Skeletal muscle tissue (tissue), 4 donors: ENCODE measurements around the gene AMOT. TPM values are rescaled to one million over a fixed set of nuclear protein-coding genes. Genes with fewer than 3 reads are reported as not detected.

Experiments
- H3K27ac ChIP-seq: one replicate; pipeline ENCODE4 v1.7.0; 2013; ENCODE audit warnings: mild to moderate bottlenecking, low read depth, low read length, inconsistent platforms
- H3K27me3 ChIP-seq, 3 donors: one replicate each; pipeline ENCODE4 v1.7.0; 2013; ENCODE audit warnings: low read length in 3 of 3; ENCODE audit not compliant: control insufficient read depth in 3 of 3, insufficient read depth in 3 of 3
- H3K36me3 ChIP-seq, 3 donors: one replicate each; pipeline ENCODE4 v1.7.0; 2013; ENCODE audit warnings: low read length in 3 of 3; ENCODE audit not compliant: control insufficient read depth in 3 of 3, insufficient read depth in 3 of 3
- H3K4me1 ChIP-seq, 3 donors: one replicate each; pipeline ENCODE4 v1.7.0; 2013; ENCODE audit warnings: low read length in 3 of 3, mild to moderate bottlenecking in 3 of 3; ENCODE audit not compliant: control insufficient read depth in 3 of 3, insufficient read depth in 3 of 3
- H3K4me3 ChIP-seq, 3 donors: one replicate each; pipeline ENCODE4 v1.7.0; 2013; ENCODE audit warnings: low read length in 3 of 3
- H3K9ac ChIP-seq, 3 donors: one replicate each; pipeline ENCODE4 v1.7.0; 2013; ENCODE audit warnings: low read length in 3 of 3, mild to moderate bottlenecking in 3 of 3, moderate library complexity in 2 of 3, low read depth in 1 of 3
- H3K9me3 ChIP-seq, 3 donors: one replicate each; pipeline ENCODE4 v1.7.0; 2013; ENCODE audit warnings: low read length in 3 of 3; ENCODE audit not compliant: control insufficient read depth in 3 of 3
- total RNA-seq: library from RNA; depleted of rRNA; stranded (reverse); fragments of >200 nt; gene quantifications from one replicate; pipeline ENCODE4 v1.2.3, GENCODE V29; 2014
- donor health status: Osteomylitis.

AMOT gene
- total RNA-seq, 1 donor from 2014 or later: 30.8 TPM

DNA sequence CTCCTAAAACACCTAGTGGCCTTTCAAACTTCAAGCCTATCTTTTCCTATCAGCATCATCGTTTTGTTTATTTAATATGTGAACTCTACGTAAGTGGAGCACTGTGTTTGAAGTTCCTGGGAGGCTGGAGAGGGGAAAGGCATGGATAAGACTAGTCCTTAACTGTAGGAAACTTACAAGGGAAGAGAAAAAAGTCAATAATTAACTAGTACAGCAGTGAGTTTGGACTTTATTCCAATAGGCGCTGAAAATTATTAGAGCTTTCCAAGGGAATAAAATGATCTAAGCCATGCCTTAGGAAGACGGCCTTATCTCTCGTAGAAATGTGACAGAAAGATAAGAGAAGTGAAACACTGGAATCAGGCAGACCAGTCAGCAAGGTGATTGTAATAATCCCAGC, 55.3 kb downstream of the AMOT start:
- H3K9ac ChIP-seq: no peak overlapping the region
- peaks cover 13 to 24% (median 22%) of the 10 kb centered on the region in 3 donors for H3K4me1 ChIP-seq
- no peak overlapping the region for H3K4me3 ChIP-seq
- peaks cover 4 to 25% (median 9%) of the 10 kb centered on the region in 3 donors for H3K36me3 ChIP-seq
- H3K27ac ChIP-seq: peak overlapping the region; percentile 5
- H3K9me3 ChIP-seq: no peaks in the 10 kb centered on the region
- H3K27me3 ChIP-seq: peaks cover 0 to 2% (median 0%) of the 10 kb centered on the region in 3 donors

- Histone ChIP-seq H3K36me3 (peaks cover 4 to 30% (median 9%) of the 10 kb centered on the region in 3 donors), H3K4me3 (no peak overlapping the region), H3K9ac (no peak overlapping the region), H3K9me3 (no peaks in the 10 kb centered on the region), H3K27me3 (peaks cover 0 to 2% (median 0%) of the 10 kb centered on the region in 3 donors), H3K27ac (no peak overlapping the region), H3K4me1 (peaks cover 12 to 18% (median 15%) of the 10 kb centered on the region in 3 donors)
These were observed 55.9 kb downstream of the AMOT start for GRCh38 chrX:112784692-112785091.

- Histone ChIP-seq H3K27me3 (peaks cover 0 to 6% (median 0%) of the 10 kb centered on the region in 3 donors), H3K4me1 (peaks cover under 1 to 5% (median 2%) of the 10 kb centered on the region in 3 donors), H3K9me3 (no peaks in the 10 kb centered on the region), H3K27ac (no peak overlapping the region), H3K9ac (no peak overlapping the region), H3K4me3 (no peak overlapping the region), H3K36me3 (peaks cover 12 to 45% (median 26%) of the 10 kb centered on the region in 3 donors)
These were observed 61.5 kb downstream of the AMOT start for GRCh38 chrX:112779139-112779538.

DNA sequence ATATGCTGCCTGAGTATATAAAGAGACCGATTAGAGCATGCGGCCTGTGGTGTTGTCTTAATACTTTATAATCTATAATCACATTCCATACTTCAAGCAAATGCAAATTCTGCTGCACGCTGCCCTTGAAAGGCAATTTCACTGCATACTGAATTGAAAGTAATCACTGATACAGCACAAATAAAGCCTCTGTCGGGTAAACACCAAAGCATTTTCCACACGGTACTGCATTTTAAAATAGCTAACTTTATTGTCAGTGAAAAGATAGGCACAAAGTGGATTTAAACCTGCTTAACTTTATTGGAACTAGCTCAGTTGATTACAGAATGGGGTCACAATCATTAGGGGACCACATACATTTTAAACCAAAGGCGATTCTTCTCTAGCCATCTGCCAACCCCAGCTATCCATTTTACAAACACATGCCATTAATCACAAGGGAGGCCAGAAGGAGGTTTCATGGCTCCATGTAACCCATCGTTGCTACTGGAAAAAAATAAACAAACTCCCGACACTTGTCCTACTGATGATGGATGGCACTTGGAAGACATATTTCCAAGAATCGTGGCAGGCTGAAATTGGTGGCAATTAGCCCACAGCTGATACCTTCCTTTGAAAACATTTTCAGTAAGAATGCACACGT, 65.9 kb downstream of the AMOT start:
- Histone ChIP-seq H3K9me3 (no peaks in the 10 kb centered on the region), H3K4me3 (no peak overlapping the region), H3K27ac (no peak overlapping the region), H3K36me3 (peaks cover 12 to 22% (median 17%) of the 10 kb centered on the region in 3 donors), H3K27me3 (peaks cover 0 to 6% (median 0%) of the 10 kb centered on the region in 3 donors), H3K4me1 (no peaks in the 10 kb centered on the region), H3K9ac (no peak overlapping the region)

- Histone ChIP-seq H3K4me3 (no peak overlapping the region), H3K27ac (no peak overlapping the region), H3K27me3 (peaks cover 0 to 3% (median 0%) of the 10 kb centered on the region in 3 donors), H3K9ac (no peak overlapping the region), H3K36me3 (peaks cover 9 to 19% (median 14%) of the 10 kb centered on the region in 3 donors), H3K4me1 (peaks cover 0 to 4% (median 0%) of the 10 kb centered on the region in 3 donors), H3K9me3 (no peaks in the 10 kb centered on the region)
These were observed 66.5 kb downstream of the AMOT start for GRCh38 chrX:112774142-112774541.

DNA sequence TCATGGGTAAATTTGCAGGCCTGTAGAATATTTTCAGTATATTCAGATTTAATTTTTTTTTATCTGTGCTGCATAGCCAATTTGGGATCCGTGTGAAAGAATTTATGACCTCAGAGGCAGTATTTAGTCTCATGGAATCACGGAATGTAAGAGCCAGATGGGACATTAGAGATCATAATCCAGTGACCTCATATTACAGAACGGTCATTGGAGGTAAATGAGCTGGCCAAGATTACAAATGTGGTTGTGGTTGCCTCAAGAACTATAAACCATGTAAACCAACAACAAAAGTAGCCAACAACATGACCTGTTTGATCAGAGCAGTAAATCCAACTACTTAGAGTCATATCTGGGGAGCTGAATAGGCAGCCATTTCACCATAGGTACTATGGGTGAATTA, 71.6 kb downstream of the AMOT start:
- Histone ChIP-seq H3K36me3 (no peaks in the 10 kb centered on the region), H3K9ac (no peak overlapping the region), H3K4me1 (peaks cover 0 to 5% (median 4%) of the 10 kb centered on the region in 3 donors), H3K9me3 (no peaks in the 10 kb centered on the region), H3K4me3 (no peak overlapping the region), H3K27ac (peak overlapping the region; percentile 68), H3K27me3 (no peaks in the 10 kb centered on the region)

- peak overlapping the region; percentile 68 for H3K27ac ChIP-seq
- H3K4me3 ChIP-seq: no peak overlapping the region
- no peaks in the 10 kb centered on the region for H3K9me3 ChIP-seq
- no peaks in the 10 kb centered on the region for H3K36me3 ChIP-seq
- no peaks in the 10 kb centered on the region for H3K27me3 ChIP-seq
- H3K9ac ChIP-seq: no peak overlapping the region
- H3K4me1 ChIP-seq: peaks cover 0 to 5% (median 4%) of the 10 kb centered on the region in 3 donors
These were observed 72.1 kb downstream of the AMOT start for GRCh38 chrX:112768563-112768962.

- no peak overlapping the region for H3K9ac ChIP-seq
- peaks cover 2 to 5% (median 5%) of the 10 kb centered on the region in 3 donors for H3K4me1 ChIP-seq
- no peaks in the 10 kb centered on the region for H3K9me3 ChIP-seq
These were observed 73.9 kb downstream of the AMOT start for GRCh38 chrX:112766774-112767173.

GRCh38 chrX:112761242-112762207, 79.1 kb downstream of the AMOT start:
- no peak overlapping the region for H3K4me3 ChIP-seq
- no peaks in the 10 kb centered on the region for H3K9me3 ChIP-seq
- peaks cover 0 to 10% (median 2%) of the 10 kb centered on the region in 3 donors for H3K4me1 ChIP-seq
- no peak overlapping the region for H3K27ac ChIP-seq
- H3K36me3 ChIP-seq: no peaks in the 10 kb centered on the region
- H3K27me3 ChIP-seq: peaks cover 0 to 5% (median 0%) of the 10 kb centered on the region in 3 donors
- H3K9ac ChIP-seq: no peak overlapping the region

More at GRCh38 chrX:112766774-112767173, 73.9 kb downstream of the AMOT start:
- H3K27ac ChIP-seq: no peak overlapping the region
- H3K27me3 ChIP-seq: no peaks in the 10 kb centered on the region
- no peak overlapping the region for H3K4me3 ChIP-seq
- no peaks in the 10 kb centered on the region for H3K36me3 ChIP-seq
